Measurements from ENCODE around the gene TSPAN33. TPM values are rescaled to one million over a fixed set of nuclear protein-coding genes. Genes with fewer than 3 reads are reported as not detected.

The TSPAN33 gene
- total RNA-seq, 1 donor from 2014 or later: 13.8 TPM

DNA sequence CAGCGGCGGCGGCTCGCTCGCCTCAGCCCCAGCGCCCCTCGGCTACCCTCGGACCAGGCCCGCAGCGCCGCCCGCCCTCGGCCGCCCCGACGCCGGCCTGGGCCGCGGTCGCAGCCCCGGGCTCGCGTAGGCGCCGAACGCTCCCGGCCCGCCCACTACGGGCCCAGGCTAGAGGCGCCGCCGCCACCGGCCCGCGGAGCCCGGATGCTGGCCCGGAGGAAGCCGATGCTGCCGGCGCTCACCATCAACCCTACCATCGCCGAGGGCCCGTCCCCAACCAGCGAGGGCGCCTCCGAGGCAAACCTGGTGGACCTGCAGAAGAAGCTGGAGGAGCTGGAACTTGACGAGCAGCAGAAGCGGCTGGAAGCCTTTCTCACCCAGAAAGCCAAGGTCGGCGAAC is 18.2 kb upstream of the TSPAN33 start:
- no peak overlapping the region for H3K4me3 Mint-ChIP-seq

DNA sequence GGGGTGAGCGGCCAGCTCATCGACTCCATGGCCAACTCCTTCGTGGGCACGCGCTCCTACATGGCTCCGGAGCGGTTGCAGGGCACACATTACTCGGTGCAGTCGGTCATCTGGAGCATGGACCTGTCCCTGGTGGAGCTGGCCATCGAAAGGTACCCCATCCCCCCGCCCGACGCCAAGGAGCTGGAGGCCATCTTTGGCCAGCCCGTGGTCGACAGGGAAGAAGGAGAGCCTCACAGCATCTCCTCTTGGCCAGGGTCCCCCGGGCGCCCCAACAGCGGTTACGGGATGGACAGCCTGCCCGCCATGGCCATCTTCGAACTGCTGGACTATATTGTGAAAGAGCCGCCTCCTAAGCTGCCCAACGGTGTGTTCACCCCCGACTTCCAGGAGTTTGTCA is 17.4 kb upstream of the TSPAN33 start:
- Mint-ChIP-seq H3K36me3 (no peaks in the 10 kb centered on the region), H3K4me1 (ENCODE audit: unreplicated experiment) (peaks cover 5% of the 10 kb centered on the region)

More for the DNA sequence above, 18.2 kb upstream of the TSPAN33 start:
- Mint-ChIP-seq H3K27ac (no peak overlapping the region), H3K4me1 (ENCODE audit: unreplicated experiment) (peaks cover 7% of the 10 kb centered on the region), H3K36me3 (no peaks in the 10 kb centered on the region), H3K27me3 (peaks cover 13% of the 10 kb centered on the region), H3K9me3 (peaks cover 3% of the 10 kb centered on the region)
- DNase-seq (ENCODE audit: extremely low spot score, unreplicated experiment): no peak
- TF ChIP-seq, protein P1, sequence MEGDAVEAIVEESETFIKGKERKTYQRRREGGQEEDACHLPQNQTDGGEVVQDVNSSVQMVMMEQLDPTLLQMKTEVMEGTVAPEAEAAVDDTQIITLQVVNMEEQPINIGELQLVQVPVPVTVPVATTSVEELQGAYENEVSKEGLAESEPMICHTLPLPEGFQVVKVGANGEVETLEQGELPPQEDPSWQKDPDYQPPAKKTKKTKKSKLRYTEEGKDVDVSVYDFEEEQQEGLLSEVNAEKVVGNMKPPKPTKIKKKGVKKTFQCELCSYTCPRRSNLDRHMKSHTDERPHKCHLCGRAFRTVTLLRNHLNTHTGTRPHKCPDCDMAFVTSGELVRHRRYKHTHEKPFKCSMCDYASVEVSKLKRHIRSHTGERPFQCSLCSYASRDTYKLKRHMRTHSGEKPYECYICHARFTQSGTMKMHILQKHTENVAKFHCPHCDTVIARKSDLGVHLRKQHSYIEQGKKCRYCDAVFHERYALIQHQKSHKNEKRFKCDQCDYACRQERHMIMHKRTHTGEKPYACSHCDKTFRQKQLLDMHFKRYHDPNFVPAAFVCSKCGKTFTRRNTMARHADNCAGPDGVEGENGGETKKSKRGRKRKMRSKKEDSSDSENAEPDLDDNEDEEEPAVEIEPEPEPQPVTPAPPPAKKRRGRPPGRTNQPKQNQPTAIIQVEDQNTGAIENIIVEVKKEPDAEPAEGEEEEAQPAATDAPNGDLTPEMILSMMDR (conservative IDR thresholded peaks at IDR 0.05): no peak

DNA sequence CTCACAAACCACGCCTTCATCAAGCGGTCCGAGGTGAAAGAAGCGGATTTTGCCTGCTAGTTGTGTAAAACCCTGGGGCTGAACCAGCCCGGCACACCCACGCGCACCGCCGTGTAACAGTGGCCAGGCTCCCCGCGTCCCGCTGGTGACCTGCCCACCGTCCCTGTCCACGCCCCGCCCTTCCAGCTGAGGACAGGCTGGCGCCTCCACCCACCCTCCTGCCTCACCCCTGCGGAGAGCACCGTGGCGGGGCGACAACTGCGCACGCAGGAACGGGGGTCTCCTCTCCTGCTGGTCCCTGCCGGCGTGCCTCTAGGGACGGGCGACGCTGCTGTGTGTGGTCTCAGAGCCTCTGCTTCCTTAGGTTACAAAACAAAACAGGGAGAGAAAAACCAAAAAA is 16.9 kb upstream of the TSPAN33 start:
- TF ChIP-seq, protein P1 (conservative IDR thresholded peaks at IDR 0.05): no peak
- no peak for DNase-seq (ENCODE audit: extremely low spot score, unreplicated experiment)
- Mint-ChIP-seq H3K4me3 (no peak overlapping the region), H3K4me1 (ENCODE audit: unreplicated experiment) (peaks cover under 1% of the 10 kb centered on the region), H3K36me3 (no peaks in the 10 kb centered on the region), H3K9me3 (no peaks in the 10 kb centered on the region), H3K27ac (no peak overlapping the region), H3K27me3 (peaks cover 13% of the 10 kb centered on the region)

More for the DNA sequence above, 17.4 kb upstream of the TSPAN33 start:
- no peak overlapping the region for H3K27ac Mint-ChIP-seq
- DNase-seq (ENCODE audit: extremely low spot score, unreplicated experiment): no peak
- TF ChIP-seq, protein P1 (conservative IDR thresholded peaks at IDR 0.05): no peak
- H3K4me3 Mint-ChIP-seq: no peak overlapping the region
- no peaks in the 10 kb centered on the region for H3K9me3 Mint-ChIP-seq
- H3K27me3 Mint-ChIP-seq: peaks cover 13% of the 10 kb centered on the region

DNA sequence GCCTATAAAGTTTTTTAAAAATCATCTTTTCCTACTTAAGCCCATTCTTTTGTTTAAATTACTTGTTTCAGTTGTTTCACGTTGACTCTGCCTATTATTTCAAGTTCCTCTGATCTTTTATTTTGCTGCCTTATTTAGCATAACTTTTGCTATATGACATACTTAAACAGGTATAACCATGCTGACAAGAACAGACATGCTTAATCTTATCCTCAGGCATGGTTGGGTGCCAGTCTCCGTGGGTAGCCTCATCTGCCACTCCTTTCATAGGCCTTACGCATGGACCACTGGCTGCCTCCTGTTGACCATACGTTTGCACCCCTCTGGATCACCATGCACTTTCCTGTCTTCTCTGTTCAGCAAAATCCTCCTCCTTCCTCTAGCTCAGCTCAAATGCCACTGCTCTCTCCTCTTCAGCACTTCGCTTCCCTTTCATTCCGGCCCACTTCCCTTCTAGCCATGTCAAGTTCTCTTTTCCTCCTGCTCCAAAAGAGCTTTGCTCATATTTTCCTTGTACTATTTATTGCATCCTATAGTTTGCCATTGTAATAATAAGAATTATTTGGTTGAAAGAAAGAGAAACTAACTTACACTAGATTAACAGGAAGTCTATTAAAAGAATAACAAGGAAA is 10.0 kb upstream of the TSPAN33 start:
- no peak overlapping the region for H3K4me3 Mint-ChIP-seq
- TF ChIP-seq, protein P1 (conservative IDR thresholded peaks at IDR 0.05): no peak
- H3K9me3 Mint-ChIP-seq: no peaks in the 10 kb centered on the region
- no peak overlapping the region for H3K27ac Mint-ChIP-seq
- H3K4me1 Mint-ChIP-seq (ENCODE audit: unreplicated experiment): no peaks in the 10 kb centered on the region
- H3K36me3 Mint-ChIP-seq: no peaks in the 10 kb centered on the region
- DNase-seq (ENCODE audit: extremely low spot score, unreplicated experiment): no peak
- peaks cover 4% of the 10 kb centered on the region for H3K27me3 Mint-ChIP-seq

DNA sequence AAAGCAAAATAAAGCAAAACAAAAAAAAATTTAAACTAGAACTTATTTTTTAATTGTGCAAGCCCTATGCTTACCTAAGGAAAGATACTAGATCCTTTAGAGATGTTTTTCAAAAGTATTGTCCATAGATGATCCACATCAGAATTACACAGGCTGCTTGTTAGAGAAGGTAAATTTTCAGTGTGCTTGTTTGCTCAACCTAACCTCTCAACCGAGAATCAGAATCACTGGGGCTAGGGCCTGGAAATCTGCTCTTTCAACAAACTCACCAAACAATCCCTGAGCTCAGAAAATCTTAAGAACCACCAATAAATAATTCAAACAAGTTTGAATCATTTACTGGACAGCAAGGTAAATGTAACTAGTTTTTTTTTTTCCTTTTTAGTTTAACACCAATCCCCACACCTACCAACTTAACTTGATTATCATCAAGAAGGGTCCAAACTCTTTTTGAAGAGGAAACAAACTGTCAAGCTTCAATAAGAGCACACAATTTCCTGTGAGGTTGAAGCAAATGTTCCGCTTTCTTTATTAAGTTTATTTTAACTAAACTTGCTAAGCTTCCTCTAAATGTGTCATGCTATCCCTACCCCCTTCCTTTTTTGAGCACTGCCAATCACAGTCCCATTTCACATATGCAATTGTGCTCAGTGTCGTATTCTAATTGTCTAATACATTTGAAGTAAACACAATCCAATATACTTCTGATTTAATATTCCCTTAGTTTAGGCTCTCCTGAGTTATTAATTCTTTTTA is 7.4 kb upstream of the TSPAN33 start:
- Mint-ChIP-seq H3K27me3 (peaks cover 12% of the 10 kb centered on the region), H3K36me3 (no peaks in the 10 kb centered on the region), H3K4me3 (no peak overlapping the region), H3K27ac (no peak overlapping the region), H3K9me3 (no peaks in the 10 kb centered on the region), H3K4me1 (ENCODE audit: unreplicated experiment) (no peaks in the 10 kb centered on the region)
- TF ChIP-seq, protein P1 (conservative IDR thresholded peaks at IDR 0.05): no peak
- DNase-seq (ENCODE audit: extremely low spot score, unreplicated experiment): no peak
